Neural progenitor cell (in vitro differentiated cells): ENCODE results near the gene DLG2. TPM values are rescaled to one million over a fixed set of nuclear protein-coding genes. Genes with fewer than 3 reads are reported as not detected.

ENCODE experiments used
- DNase-seq: peaks from one replicate; pipeline ENCODE4 v3.0.0-alpha.2; 2016; ENCODE audit warnings: low spot score
- H2AFZ ChIP-seq: fragments of 200-600 bp; sonication (generic); replicated peaks from 2 replicates; pipeline ENCODE4 v1.6.1; 2016; ENCODE audit warnings: antibody characterized with exemption
- H3F3A ChIP-seq: fragments of 200-600 bp; sonication (generic); 2 replicates; pipeline ENCODE4 v1.6.1; 2016; ENCODE audit warnings: antibody characterized with exemption, low read depth
- H3K27ac ChIP-seq: fragments of 200-600 bp; sonication (generic); 2 replicates; pipeline ENCODE4 v1.5.1; 2016; ENCODE audit warnings: mild to moderate bottlenecking
- H3K27me3 ChIP-seq: fragments of 200-600 bp; sonication (generic); 2 replicates; pipeline ENCODE4 v1.6.1; 2016; ENCODE audit warnings: mild to moderate bottlenecking, moderate library complexity
- H3K36me3 ChIP-seq: fragments of 200-600 bp; sonication (generic); 2 replicates; pipeline ENCODE4 v1.5.1; 2016
- H3K4me1 ChIP-seq: fragments of 200-600 bp; sonication (generic); 2 replicates; pipeline ENCODE4 v1.6.1; 2016; ENCODE audit warnings: mixed run types
- H3K4me2 ChIP-seq: fragments of 200-600 bp; sonication (generic); 2 replicates; pipeline ENCODE4 v1.6.1; 2016
- H3K4me3 ChIP-seq: fragments of 200-600 bp; sonication (generic); 2 replicates; pipeline ENCODE4 v1.5.1; 2016
- H3K79me2 ChIP-seq: fragments of 200-600 bp; sonication (generic); 2 replicates; pipeline ENCODE4 v1.6.1; 2016; ENCODE audit warnings: low read depth
- H3K9ac ChIP-seq: fragments of 200-600 bp; sonication (generic); 2 replicates; pipeline ENCODE4 v1.6.1; 2016
- H3K9me3 ChIP-seq: fragments of 200-600 bp; sonication (generic); 2 replicates; pipeline ENCODE4 v1.5.1; 2016; ENCODE audit warnings: low read depth
- H4K20me1 ChIP-seq: fragments of 200-600 bp; sonication (generic); 2 replicates; pipeline ENCODE4 v1.6.1; 2016; ENCODE audit warnings: low read depth
- H3K27ac Mint-ChIP-seq: 3 replicates; pipeline ENCODE4 v1.8.0; 2021; ENCODE audit warnings: mixed read lengths
- H3K27me3 Mint-ChIP-seq: 2 replicates; pipeline ENCODE4 v1.8.0; 2022; ENCODE audit warnings: low read depth, mild to moderate bottlenecking, inconsistent platforms, moderate library complexity, mixed read lengths; ENCODE audit not compliant: insufficient read depth
- H3K36me3 Mint-ChIP-seq: 3 replicates; pipeline ENCODE4 v1.8.0; 2021; ENCODE audit warnings: mixed read lengths
- H3K4me1 Mint-ChIP-seq: 3 replicates; pipeline ENCODE4 v1.8.0; 2021; ENCODE audit warnings: mixed read lengths
- H3K4me3 Mint-ChIP-seq: 3 replicates; pipeline ENCODE4 v1.8.0; 2021; ENCODE audit warnings: mild to moderate bottlenecking, moderate library complexity, mixed read lengths
- H3K9me3 Mint-ChIP-seq: 3 replicates; pipeline ENCODE4 v1.8.0; 2020; ENCODE audit warnings: mixed read lengths
- CTCF ChIP-seq: fragments of 200-600 bp; sonication (generic); IDR thresholded peaks from 2 replicates; pipeline ENCODE4 v1.5.1; 2017; ENCODE audit warnings: antibody characterized with exemption, mild to moderate bottlenecking
- EZH2 ChIP-seq: fragments of 200-600 bp; sonication (generic); IDR thresholded peaks from 2 replicates; pipeline ENCODE4 v1.6.1; 2017; ENCODE audit warnings: antibody characterized with exemption, mild to moderate bottlenecking, moderate library complexity
- EZH2phosphoT487 ChIP-seq: fragments of 200-600 bp; sonication (generic); IDR thresholded peaks from 2 replicates; pipeline ENCODE4 v1.6.1; 2017; ENCODE audit warnings: antibody characterized with exemption
- total RNA-seq: library from RNA; depleted of rRNA; stranded (reverse); fragments of >200 nt; gene quantifications from 2 replicates; pipeline ENCODE4 v1.2.3, GENCODE V29; 2015; ENCODE audit warnings: low replicate concordance

DLG2 gene
- total RNA-seq, 1 donor from 2014 or later = 7.5 TPM

- no peaks in the 10 kb centered on the region for H3K9me3 ChIP-seq
- peak; percentile 9 for DNase-seq
- Mint-ChIP-seq H3K9me3 (no peaks in the 10 kb centered on the region), H3K27me3 (no peaks in the 10 kb centered on the region), H3K27ac (no peak overlapping the region), H3K4me1 (peaks cover 7% of the 10 kb centered on the region), H3K36me3 (no peaks in the 10 kb centered on the region), H3K4me3 (no peak overlapping the region)
- H3K4me2 ChIP-seq = no peak overlapping the region
- no peaks in the 10 kb centered on the region for H3K79me2 ChIP-seq
- no peaks in the 10 kb centered on the region for H3K36me3 ChIP-seq
- no peak overlapping the region for H3K27ac ChIP-seq
- H3K4me3 ChIP-seq = no peak overlapping the region
- no peaks in the 10 kb centered on the region for H4K20me1 ChIP-seq
- peaks cover 2% of the 10 kb centered on the region for H3K4me1 ChIP-seq
- no peaks in the 10 kb centered on the region for H3F3A ChIP-seq
- H2AFZ ChIP-seq = no peak overlapping the region
- no peak overlapping the region for H3K9ac ChIP-seq
- no peak for TF ChIP-seq EZH2
- no peak for TF ChIP-seq CTCF
- TF ChIP-seq EZH2phosphoT487 = no peak
- H3K27me3 ChIP-seq = no peaks in the 10 kb centered on the region
Observed at GRCh38 chr11:84819537-84819936, 807.6 kb downstream of the DLG2 start.

GRCh38 chr11:84819128-84819527 lies 808.0 kb downstream of the DLG2 start:
- Mint-ChIP-seq H3K27me3 (no peaks in the 10 kb centered on the region), H3K27ac (no peak overlapping the region), H3K4me1 (peaks cover 6% of the 10 kb centered on the region), H3K4me3 (no peak overlapping the region), H3K36me3 (no peaks in the 10 kb centered on the region), H3K9me3 (no peaks in the 10 kb centered on the region)
- no peaks in the 10 kb centered on the region for H3F3A ChIP-seq
- no peak for TF ChIP-seq EZH2
- no peak for TF ChIP-seq CTCF
- TF ChIP-seq EZH2phosphoT487 = no peak
- H3K27me3 ChIP-seq = no peaks in the 10 kb centered on the region
- H3K79me2 ChIP-seq = no peaks in the 10 kb centered on the region
- H3K36me3 ChIP-seq = no peaks in the 10 kb centered on the region
- no peak overlapping the region for H3K9ac ChIP-seq
- no peak overlapping the region for H3K4me2 ChIP-seq
- no peaks in the 10 kb centered on the region for H3K9me3 ChIP-seq
- H2AFZ ChIP-seq = no peak overlapping the region
- H3K4me1 ChIP-seq = peaks cover 2% of the 10 kb centered on the region
- DNase-seq = no peak
- no peaks in the 10 kb centered on the region for H4K20me1 ChIP-seq
- H3K27ac ChIP-seq = no peak overlapping the region
- no peak overlapping the region for H3K4me3 ChIP-seq

GRCh38 chr11:84817998-84818397 lies 809.1 kb downstream of the DLG2 start:
- H3K27me3 Mint-ChIP-seq = no peaks in the 10 kb centered on the region
- no peak for DNase-seq
- no peak for TF ChIP-seq EZH2phosphoT487
- no peak for TF ChIP-seq EZH2
- TF ChIP-seq CTCF = no peak
- H3K27ac ChIP-seq = no peak overlapping the region
- H3K36me3 ChIP-seq = no peaks in the 10 kb centered on the region
- no peaks in the 10 kb centered on the region for H3K9me3 Mint-ChIP-seq
- no peaks in the 10 kb centered on the region for H3K27me3 ChIP-seq
- no peaks in the 10 kb centered on the region for H3K9me3 ChIP-seq
- H3K36me3 Mint-ChIP-seq = no peaks in the 10 kb centered on the region
- H3K79me2 ChIP-seq = no peaks in the 10 kb centered on the region
- H4K20me1 ChIP-seq = no peaks in the 10 kb centered on the region
- H3K27ac Mint-ChIP-seq = no peak overlapping the region
- H3K4me1 ChIP-seq = peaks cover 2% of the 10 kb centered on the region
- H3F3A ChIP-seq = no peaks in the 10 kb centered on the region
- H2AFZ ChIP-seq = no peak overlapping the region
- no peak overlapping the region for H3K9ac ChIP-seq
- no peak overlapping the region for H3K4me3 ChIP-seq
- H3K4me3 Mint-ChIP-seq = no peak overlapping the region
- H3K4me1 Mint-ChIP-seq = peaks cover 4% of the 10 kb centered on the region
- H3K4me2 ChIP-seq = no peak overlapping the region
